GM12872 (cell line): ENCODE data around the gene DCAF17.

Experiments used
- CTCF ChIP-seq: IDR thresholded peaks from 3 replicates; pipeline ENCODE4 v1.5.1; 2011; ENCODE audit warnings: low read depth, mild to moderate bottlenecking, low read length, moderate library complexity; ENCODE audit not compliant: insufficient read depth

The DCAF17 gene

GRCh38 chr2:171509945-171510731 is 76.1 kb downstream of the DCAF17 start:
- no peak for TF ChIP-seq CTCF

GRCh38 chr2:171512014-171512413 is 78.0 kb downstream of the DCAF17 start:
- TF ChIP-seq CTCF = no peak

- TF ChIP-seq CTCF = no peak
Observed at GRCh38 chr2:171512683-171513195, 78.7 kb downstream of the DCAF17 start.

- TF ChIP-seq CTCF = no peak
Observed at GRCh38 chr2:171513719-171514160, 79.7 kb downstream of the DCAF17 start.

- TF ChIP-seq CTCF = no peak
Observed at GRCh38 chr2:171514908-171515582, 81.0 kb downstream of the DCAF17 start.

GRCh38 chr2:171515672-171516298 is 81.8 kb downstream of the DCAF17 start:
- TF ChIP-seq CTCF = no peak

GRCh38 chr2:171516793-171517192 is 82.8 kb downstream of the DCAF17 start:
- no peak for TF ChIP-seq CTCF
